ENCODE results near the gene AK8.

Gene AK8

GRCh38 chr9:132728497-132728896, 149.6 kb downstream of the AK8 start:
- no peaks in the 10 kb centered on the region for H3K4me1 ChIP-seq (ENCODE audit: control insufficient read depth in 1 of 2, insufficient read depth in 1 of 2, low read depth in 1 of 2, low read length in 1 of 2)
- H3K27me3 ChIP-seq = peaks cover 15% of the 10 kb centered on the region
- H3K4me3 ChIP-seq (ENCODE audit: low read depth in 1 of 2, low read length in 1 of 2) = no peak overlapping the region
- no peaks in the 10 kb centered on the region for H3K9me3 ChIP-seq
- no peak for TF ChIP-seq CTCF (IDR thresholded peaks at IDR 0.05)
- no peak overlapping the region for H3K27ac ChIP-seq
- no peaks in the 10 kb centered on the region for H3K36me3 ChIP-seq

GRCh38 chr9:132728071-132728470, 150.0 kb downstream of the AK8 start:
- no peak overlapping the region for H3K4me3 ChIP-seq (ENCODE audit: low read depth in 1 of 2, low read length in 1 of 2)
- peaks cover 15% of the 10 kb centered on the region for H3K27me3 ChIP-seq
- H3K9me3 ChIP-seq = no peaks in the 10 kb centered on the region
- H3K4me1 ChIP-seq (ENCODE audit: control insufficient read depth in 1 of 2, insufficient read depth in 1 of 2, low read depth in 1 of 2, low read length in 1 of 2) = no peaks in the 10 kb centered on the region
- H3K36me3 ChIP-seq = no peaks in the 10 kb centered on the region
- TF ChIP-seq CTCF (IDR thresholded peaks at IDR 0.05) = no peak
- no peak overlapping the region for H3K27ac ChIP-seq

- H3K4me1 ChIP-seq (ENCODE audit: control insufficient read depth in 1 of 2, insufficient read depth in 1 of 2, low read depth in 1 of 2, low read length in 1 of 2) = no peaks in the 10 kb centered on the region
- no peaks in the 10 kb centered on the region for H3K9me3 ChIP-seq
- peaks cover 15% of the 10 kb centered on the region for H3K27me3 ChIP-seq
- H3K36me3 ChIP-seq = no peaks in the 10 kb centered on the region
- no peak for TF ChIP-seq CTCF (IDR thresholded peaks at IDR 0.05)
- no peak overlapping the region for H3K27ac ChIP-seq
- H3K4me3 ChIP-seq (ENCODE audit: low read depth in 1 of 2, low read length in 1 of 2) = no peak overlapping the region
These were observed 151.4 kb downstream of the AK8 start for GRCh38 chr9:132726576-132727130.

- H3K36me3 ChIP-seq = no peaks in the 10 kb centered on the region
- no peaks in the 10 kb centered on the region for H3K9me3 ChIP-seq
- H3K4me1 ChIP-seq (ENCODE audit: control insufficient read depth in 1 of 2, insufficient read depth in 1 of 2, low read depth in 1 of 2, low read length in 1 of 2) = no peaks in the 10 kb centered on the region
- peaks cover 17% of the 10 kb centered on the region for H3K27me3 ChIP-seq
- no peak overlapping the region for H3K4me3 ChIP-seq (ENCODE audit: low read depth in 1 of 2, low read length in 1 of 2)
- H3K27ac ChIP-seq = no peak overlapping the region
- TF ChIP-seq CTCF (IDR thresholded peaks at IDR 0.05) = no peak
These were observed 152.8 kb downstream of the AK8 start for GRCh38 chr9:132725306-132725705.

GRCh38 chr9:132723809-132724208, 154.3 kb downstream of the AK8 start:
- H3K4me3 ChIP-seq (ENCODE audit: low read depth in 1 of 2, low read length in 1 of 2) = no peak overlapping the region
- no peak overlapping the region for H3K27ac ChIP-seq
- H3K4me1 ChIP-seq (ENCODE audit: control insufficient read depth in 1 of 2, insufficient read depth in 1 of 2, low read depth in 1 of 2, low read length in 1 of 2) = no peaks in the 10 kb centered on the region
- no peak for TF ChIP-seq CTCF (IDR thresholded peaks at IDR 0.05)
- H3K9me3 ChIP-seq = no peaks in the 10 kb centered on the region
- H3K27me3 ChIP-seq = peaks cover 28% of the 10 kb centered on the region
- H3K36me3 ChIP-seq = no peaks in the 10 kb centered on the region
